GM04504 (cell line): ENCODE measurements around the gene TAX1BP1.

ENCODE experiments used
- DNase-seq: peaks from one replicate; pipeline ENCODE4 v3.0.0-alpha.2; 2012; ENCODE audit warnings: low read depth

Gene TAX1BP1

GRCh38 chr7:27739909-27740448, at the start of gene TAX1BP1:
TAX1BP1 (plus strand) TSS chr7:27740162; CDS start chr7:27748525, 8,363 bp downstream.
- DNase-seq: peak; percentile 85

GRCh38 chr7:27690649-27691048, 49.3 kb upstream of the TAX1BP1 start:
- DNase-seq: no peak

GRCh38 chr7:27693794-27694193, 46.2 kb upstream of the TAX1BP1 start:
- no peak for DNase-seq

- DNase-seq: no peak
These were observed 44.9 kb upstream of the TAX1BP1 start for GRCh38 chr7:27695096-27695495.

- DNase-seq: no peak
These were observed 42.0 kb upstream of the TAX1BP1 start for GRCh38 chr7:27697861-27698430.

GRCh38 chr7:27699751-27700150, 40.2 kb upstream of the TAX1BP1 start:
- DNase-seq: no peak

GRCh38 chr7:27700501-27700900, 39.5 kb upstream of the TAX1BP1 start:
- DNase-seq: no peak

- DNase-seq: no peak
These were observed 36.8 kb upstream of the TAX1BP1 start for GRCh38 chr7:27703181-27703580.

GRCh38 chr7:27704422-27705199, 35.4 kb upstream of the TAX1BP1 start:
- no peak for DNase-seq

GRCh38 chr7:27705200-27705594, 34.8 kb upstream of the TAX1BP1 start:
- DNase-seq: no peak

GRCh38 chr7:27708485-27708884, 31.5 kb upstream of the TAX1BP1 start:
- no peak for DNase-seq

- peak; percentile 64 for DNase-seq
These were observed 30.6 kb upstream of the TAX1BP1 start for GRCh38 chr7:27709137-27710075.

GRCh38 chr7:27712217-27712616, 27.7 kb upstream of the TAX1BP1 start:
- no peak for DNase-seq

- DNase-seq: no peak
These were observed 25.0 kb upstream of the TAX1BP1 start for GRCh38 chr7:27714831-27715444.

GRCh38 chr7:27723085-27723484, 16.9 kb upstream of the TAX1BP1 start:
- DNase-seq: no peak

GRCh38 chr7:27727058-27727457, 12.9 kb upstream of the TAX1BP1 start:
- no peak for DNase-seq

GRCh38 chr7:27730112-27730511, 9.8 kb upstream of the TAX1BP1 start:
- no peak for DNase-seq

GRCh38 chr7:27734583-27734982, 5.4 kb upstream of the TAX1BP1 start:
- no peak for DNase-seq

GRCh38 chr7:27735165-27735564, 4.8 kb upstream of the TAX1BP1 start:
- no peak for DNase-seq

GRCh38 chr7:27735831-27736230, 4.1 kb upstream of the TAX1BP1 start:
- no peak for DNase-seq

- DNase-seq: no peak
These were observed 2.8 kb upstream of the TAX1BP1 start for GRCh38 chr7:27737178-27737577.

GRCh38 chr7:27737616-27738015, 2.3 kb upstream of the TAX1BP1 start:
- no peak for DNase-seq
